ENCODE results near the gene RBPJL.

The RBPJL gene

GRCh38 chr20:45318386-45318939 lies 11.8 kb downstream of the RBPJL start:
- DNase-seq: no peak

GRCh38 chr20:45318948-45319347 lies 12.3 kb downstream of the RBPJL start:
- DNase-seq: no peak

GRCh38 chr20:45320948-45321595 lies 14.4 kb downstream of the RBPJL start:
- DNase-seq: no peak

GRCh38 chr20:45322952-45323383 lies 16.3 kb downstream of the RBPJL start:
- DNase-seq: no peak

- no peak for DNase-seq
These were observed 17.1 kb downstream of the RBPJL start for GRCh38 chr20:45323731-45324130.

- DNase-seq: no peak
These were observed 18.7 kb downstream of the RBPJL start for GRCh38 chr20:45325371-45325770.

GRCh38 chr20:45328451-45328850 lies 21.8 kb downstream of the RBPJL start:
- DNase-seq: no peak

GRCh38 chr20:45329497-45330319 lies 23.1 kb downstream of the RBPJL start:
- DNase-seq: no peak

- no peak for DNase-seq
These were observed 23.8 kb downstream of the RBPJL start for GRCh38 chr20:45330476-45330875.

GRCh38 chr20:45336530-45337366 lies 30.1 kb downstream of the RBPJL start:
- DNase-seq: no peak

GRCh38 chr20:45337367-45338120 lies 30.9 kb downstream of the RBPJL start:
- DNase-seq: no peak

GRCh38 chr20:45338121-45339030 lies 31.7 kb downstream of the RBPJL start:
- no peak for DNase-seq

- no peak for DNase-seq
These were observed 32.4 kb downstream of the RBPJL start for GRCh38 chr20:45339084-45339483.

GRCh38 chr20:45339799-45340198 lies 33.2 kb downstream of the RBPJL start:
- DNase-seq: no peak

- no peak for DNase-seq
These were observed 33.7 kb downstream of the RBPJL start for GRCh38 chr20:45340236-45340847.

GRCh38 chr20:45340951-45341350 lies 34.3 kb downstream of the RBPJL start:
- DNase-seq: no peak

- no peak for DNase-seq
These were observed 34.9 kb downstream of the RBPJL start for GRCh38 chr20:45341579-45341938.

GRCh38 chr20:45341939-45342854 lies 35.6 kb downstream of the RBPJL start:
- no peak for DNase-seq

- no peak for DNase-seq
These were observed 36.4 kb downstream of the RBPJL start for GRCh38 chr20:45342855-45343531.
